Left lung (tissue), 10 donors: Measurements from ENCODE around the gene MAML1. TPM values are rescaled to one million over a fixed set of nuclear protein-coding genes. Genes with fewer than 3 reads are reported as not detected.

Experiments
- ATAC-seq: fragments of 200-7000 bp; cut with Tn5 transposase; one replicate; pipeline ENCODE4 v1.9.1; 2020; ENCODE audit warnings: moderate library complexity
- DNase-seq, 4 donors: peaks; one replicate each; pipeline ENCODE4 v3.0.0-alpha.2; 2013 to 2020
- H3K27ac ChIP-seq, 2 donors: fragments of 200-600 bp; sonication (generic) in 1 of 2; one replicate each; pipeline versions ENCODE4 v1.5.0 to v1.8.0; 2020 to 2021
- H3K27me3 ChIP-seq, 2 donors: fragments of 200-600 bp; sonication (generic) in 1 of 2; one replicate each; pipeline versions ENCODE4 v1.5.0 to v1.8.0; 2020 to 2021
- H3K36me3 ChIP-seq, 2 donors: fragments of 200-600 bp; sonication (generic) in 1 of 2; one replicate each; pipeline versions ENCODE4 v1.5.0 to v1.8.0; 2020 to 2021
- H3K4me1 ChIP-seq, 2 donors: fragments of 200-600 bp; one replicate each; pipeline ENCODE4 v1.8.0; 2021
- H3K4me3 ChIP-seq, 2 donors: fragments of 200-600 bp; sonication (generic) in 1 of 2; one replicate each; pipeline versions ENCODE4 v1.5.0 to v1.8.0; 2020 to 2021; ENCODE audit warnings: mild to moderate bottlenecking in 1 of 2
- H3K9me3 ChIP-seq, 2 donors: fragments of 200-600 bp; sonication (generic) in 1 of 2; one replicate each; pipeline versions ENCODE4 v1.5.0 to v1.8.0; 2020 to 2021
- CTCF ChIP-seq, 2 donors: fragments of 200-600 bp; sonication (generic) in 1 of 2; IDR thresholded peaks; one replicate each; pipeline versions ENCODE4 v1.5.0 to v1.8.0; 2021; ENCODE audit warnings: antibody characterized with exemption in 2 of 2
- intact Hi-C, 2 donors: fragments of 100-400 bp; cut with DNase I; formaldehyde crosslinking; loops; one replicate each; pipeline versions ENCODE4 v1.11.2 to v1.14.2; 2022
- polyA plus RNA-seq, 6 donors: library from polyadenylated mRNA; unstranded; fragments of 120-200 nt; gene quantifications; one replicate each; pipeline ENCODE4 v1.2.1, GENCODE V29; 2013; ENCODE audit not compliant: insufficient read length in 6 of 6
- total RNA-seq, 2 donors: library from RNA; stranded (reverse); fragmentation: NEBNext Ultra II Directional; extraction: Animal tissue kit (Norgen Biotek cat#: 25700); gene quantifications; one replicate each; pipeline ENCODE4 v1.2.1, GENCODE V29; 2021
- donor health status: DM: no; HTN: yes; CAD: no.
- donor health status: DM: no; HTN: no; CAD: no.

MAML1 gene
- total and polyA plus RNA-seq, 8 donors = 23.8 to 48.1 (median 43.9) TPM

- H3K36me3 ChIP-seq = peaks cover 0 to 26% of the 10 kb centered on the region in 2 donors
- peak overlapping the region; percentile 16 to 96 for H3K4me3 ChIP-seq
- H3K27me3 ChIP-seq = no peaks in the 10 kb centered on the region
- no peak for ATAC-seq
- H3K9me3 ChIP-seq = no peaks in the 10 kb centered on the region
- intact Hi-C loops = no loop called here
- H3K4me1 ChIP-seq = peaks cover 32 to 57% of the 10 kb centered on the region in 2 donors
- H3K27ac ChIP-seq = peak overlapping the region; percentile 98 to 100
- TF ChIP-seq CTCF (IDR thresholded peaks at IDR 0.05) = no peak
- peak in 2 of 4 donors; percentile 36 to 61 for DNase-seq
These were observed 85.5 kb downstream of the MAML1 start for GRCh38 chr5:179817890-179818745.

DNA sequence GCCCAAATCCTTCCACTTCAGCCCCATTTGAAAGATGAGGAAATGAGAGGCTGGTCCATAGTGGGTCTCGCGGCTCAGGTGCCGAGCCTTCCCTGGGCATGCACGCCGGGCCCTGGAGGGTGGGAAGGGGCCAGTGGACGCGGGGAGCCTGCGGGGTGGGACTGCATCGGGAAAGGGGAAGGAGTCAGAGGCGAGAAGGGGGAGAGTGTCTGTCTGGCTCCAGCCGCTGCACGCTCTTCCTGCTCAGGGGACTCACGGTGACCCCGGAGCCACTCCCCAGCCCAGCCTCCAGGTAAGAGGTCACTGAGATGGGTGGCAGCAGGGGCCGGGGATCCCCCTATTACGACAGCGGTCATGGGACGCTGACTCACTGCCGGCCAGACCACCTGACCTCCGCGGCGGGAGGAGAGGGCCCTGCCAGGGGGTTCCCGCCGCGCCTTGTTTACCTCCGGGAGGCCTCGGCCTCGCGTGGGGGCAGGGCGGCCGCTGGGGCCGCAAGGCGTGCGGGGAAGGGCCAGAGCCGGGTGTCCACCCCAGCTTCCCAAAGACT is 86.2 kb downstream of the MAML1 start:
- Histone ChIP-seq H3K4me3 (peak overlapping the region; percentile 17 to 96), H3K9me3 (no peaks in the 10 kb centered on the region), H3K4me1 (peaks cover 37 to 64% of the 10 kb centered on the region in 2 donors), H3K27ac (peak overlapping the region; percentile 98 to 100), H3K27me3 (no peaks in the 10 kb centered on the region), H3K36me3 (peaks cover 4 to 26% of the 10 kb centered on the region in 2 donors)
- TF ChIP-seq CTCF (IDR thresholded peaks at IDR 0.05) = peak in 1 of 2 donors; percentile 13
- DNase-seq (peak; percentile 81 to 99 (median 96)), ATAC-seq (peak; percentile 71)
- intact Hi-C loops = no loop called here

GRCh38 chr5:179819296-179820126 is 86.9 kb downstream of the MAML1 start:
- Histone ChIP-seq H3K4me3 (peak overlapping the region; percentile 17 to 96), H3K36me3 (peaks cover 8 to 30% of the 10 kb centered on the region in 2 donors), H3K9me3 (no peaks in the 10 kb centered on the region), H3K4me1 (peaks cover 40 to 70% of the 10 kb centered on the region in 2 donors), H3K27ac (peak overlapping the region; percentile 98 to 100), H3K27me3 (no peaks in the 10 kb centered on the region)
- ATAC-seq (peak; percentile 52), DNase-seq (peak in 3 of 4 donors; percentile 46 to 94 (median 86))
- no peak for TF ChIP-seq CTCF (IDR thresholded peaks at IDR 0.05)
- intact Hi-C loops = no loop called here

DNA sequence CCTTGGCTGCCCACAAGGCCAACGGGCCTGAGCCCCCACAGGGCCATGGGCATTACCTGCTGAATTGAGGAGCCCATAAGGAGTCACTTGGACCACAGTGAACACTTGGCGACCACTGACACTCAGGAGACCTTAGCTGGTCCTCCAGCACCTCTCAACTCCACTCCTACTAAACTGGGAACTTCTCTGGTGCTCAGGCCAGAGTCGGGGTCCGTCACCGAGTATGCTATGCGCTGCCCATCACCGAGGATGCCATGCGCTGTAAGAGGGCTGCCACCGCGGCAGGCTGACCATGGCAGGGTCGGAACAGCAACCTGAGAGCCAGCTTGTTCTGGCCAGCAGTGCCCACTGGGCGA is 87.5 kb downstream of the MAML1 start:
- intact Hi-C loops = no loop called here
- Histone ChIP-seq H3K9me3 (no peaks in the 10 kb centered on the region), H3K27ac (peak overlapping the region; percentile 98 to 100), H3K36me3 (peaks cover 8 to 32% of the 10 kb centered on the region in 2 donors), H3K4me3 (peak overlapping the region; percentile 96 to 99), H3K4me1 (peaks cover 40 to 76% of the 10 kb centered on the region in 2 donors), H3K27me3 (no peaks in the 10 kb centered on the region)
- no peak for TF ChIP-seq CTCF (IDR thresholded peaks at IDR 0.05)
- ATAC-seq (no peak), DNase-seq (no peak)
